GM18508 (cell line): ENCODE results near the gene MAML2.

Experiments
- ATAC-seq: cut with Tn5 transposase; IDR thresholded peaks from one replicate; pipeline ENCODE4 v1.9.1; 2021; ENCODE audit warnings: moderate number of reproducible peaks; ENCODE audit not compliant: insufficient read depth, unreplicated experiment

The MAML2 gene

GRCh38 chr11:96063053-96063452 is 279.9 kb downstream of the MAML2 start:
- no peak for ATAC-seq

GRCh38 chr11:96062134-96062533 is 280.9 kb downstream of the MAML2 start:
- ATAC-seq: peak; percentile 96

GRCh38 chr11:96061730-96062129 is 281.3 kb downstream of the MAML2 start:
- ATAC-seq: no peak

- ATAC-seq: no peak
Observed at GRCh38 chr11:96061069-96061468, 281.9 kb downstream of the MAML2 start.

- no peak for ATAC-seq
Observed at GRCh38 chr11:96057502-96057901, 285.5 kb downstream of the MAML2 start.

- no peak for ATAC-seq
Observed at GRCh38 chr11:96056576-96056975, 286.4 kb downstream of the MAML2 start.

GRCh38 chr11:96055706-96056387 is 287.1 kb downstream of the MAML2 start:
- no peak for ATAC-seq

- ATAC-seq: no peak
Observed at GRCh38 chr11:96054870-96055705, 287.9 kb downstream of the MAML2 start.

- ATAC-seq: no peak
Observed at GRCh38 chr11:96052921-96053651, 289.9 kb downstream of the MAML2 start.

GRCh38 chr11:96051820-96052219 is 291.2 kb downstream of the MAML2 start:
- ATAC-seq: peak; percentile 91

- ATAC-seq: no peak
Observed at GRCh38 chr11:96050435-96051182, 292.4 kb downstream of the MAML2 start.

- no peak for ATAC-seq
Observed at GRCh38 chr11:96049426-96049825, 293.6 kb downstream of the MAML2 start.

GRCh38 chr11:96045622-96046456 is 297.2 kb downstream of the MAML2 start:
- ATAC-seq: no peak

- no peak for ATAC-seq
Observed at GRCh38 chr11:96044747-96045146, 298.2 kb downstream of the MAML2 start.

- ATAC-seq: no peak
Observed at GRCh38 chr11:96044311-96044710, 298.7 kb downstream of the MAML2 start.

GRCh38 chr11:96043291-96043690 is 299.7 kb downstream of the MAML2 start:
- no peak for ATAC-seq

GRCh38 chr11:96038046-96038445 is 304.9 kb downstream of the MAML2 start:
- no peak for ATAC-seq

GRCh38 chr11:96037405-96037949 is 305.5 kb downstream of the MAML2 start:
- no peak for ATAC-seq

- no peak for ATAC-seq
Observed at GRCh38 chr11:96036863-96037262, 306.1 kb downstream of the MAML2 start.
